SHP77 (cell line): ENCODE data around the gene ADAT3.

ENCODE experiments used
- DNase-seq, 2 experiments: peaks; one replicate each; lab custom pipeline; 2025; lab: John Stamatoyannopoulos, UW

ADAT3 gene

GRCh38 chr19:1912760-1913505, 7.7 kb downstream of the ADAT3 start:
- DNase-seq: no peak

DNA sequence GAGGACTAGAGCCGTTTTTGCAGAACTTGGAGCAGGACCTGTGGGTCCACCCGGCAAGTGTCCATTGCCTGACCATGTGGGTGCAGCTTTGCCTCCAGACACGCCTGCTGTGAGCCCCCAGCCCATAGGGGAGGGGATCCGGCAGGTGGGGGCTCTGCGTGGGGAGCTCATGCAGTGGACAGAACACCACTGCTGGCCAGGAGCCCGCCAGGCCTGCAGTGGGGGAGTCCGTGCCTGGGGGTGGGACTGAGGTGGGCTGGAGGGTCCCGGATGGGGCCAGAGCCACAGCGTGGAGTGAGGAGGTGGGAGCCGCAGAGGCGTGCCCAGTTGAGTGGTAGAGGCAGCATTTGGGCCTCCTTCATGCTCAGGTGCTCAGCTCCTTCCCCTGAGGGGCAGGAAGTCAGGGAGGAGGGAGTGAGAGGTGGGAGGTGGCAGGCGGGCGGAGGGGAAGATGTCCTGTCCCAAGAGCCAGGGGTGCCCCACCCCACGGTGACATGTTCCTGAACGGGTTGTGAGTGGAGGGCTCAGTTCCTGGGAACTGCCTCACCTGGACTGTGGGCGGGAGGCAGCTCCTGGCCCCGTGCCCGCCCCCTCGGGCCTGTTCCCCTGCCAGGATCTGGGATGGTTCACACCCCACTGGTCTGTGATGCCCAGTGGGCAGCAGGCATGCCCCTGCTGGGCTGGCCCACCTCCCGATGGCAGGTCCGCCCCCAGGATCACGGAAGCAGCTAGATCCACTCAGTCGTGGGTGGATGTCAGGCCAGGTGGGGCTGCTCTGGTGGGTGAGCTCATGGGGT, 8.8 kb downstream of the ADAT3 start:
- DNase-seq: no peak

DNA sequence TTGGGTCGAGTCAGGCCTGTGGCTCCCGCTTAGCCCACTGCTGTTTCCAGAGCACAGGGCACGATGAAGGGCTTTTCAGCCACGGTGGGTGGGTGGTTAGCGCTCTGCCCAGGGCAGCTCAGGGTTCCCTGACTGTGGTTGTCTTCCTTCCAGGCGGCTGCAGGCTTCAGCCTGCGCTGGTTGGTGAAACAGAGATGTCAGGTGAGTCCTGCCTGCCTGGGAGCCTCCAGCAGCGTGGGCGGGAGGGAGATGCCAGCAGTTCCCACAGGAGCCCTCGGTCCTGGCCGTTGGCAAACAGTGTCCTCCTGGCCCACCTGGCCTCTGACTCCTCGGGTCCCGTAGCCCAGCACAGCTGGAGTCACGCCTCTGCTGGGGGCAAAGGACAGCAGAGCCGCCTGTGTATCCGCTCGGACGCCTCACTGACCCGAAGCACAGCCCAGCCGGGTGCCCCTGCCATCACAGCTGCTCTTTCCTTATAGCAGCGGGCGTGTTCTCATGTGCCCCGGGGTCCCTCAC, 9.7 kb downstream of the ADAT3 start:
- DNase-seq: no peak

GRCh38 chr19:1917146-1917545, 11.9 kb downstream of the ADAT3 start:
- no peak for DNase-seq

- no peak for DNase-seq
These were observed 12.7 kb downstream of the ADAT3 start for GRCh38 chr19:1917926-1918325.

DNA sequence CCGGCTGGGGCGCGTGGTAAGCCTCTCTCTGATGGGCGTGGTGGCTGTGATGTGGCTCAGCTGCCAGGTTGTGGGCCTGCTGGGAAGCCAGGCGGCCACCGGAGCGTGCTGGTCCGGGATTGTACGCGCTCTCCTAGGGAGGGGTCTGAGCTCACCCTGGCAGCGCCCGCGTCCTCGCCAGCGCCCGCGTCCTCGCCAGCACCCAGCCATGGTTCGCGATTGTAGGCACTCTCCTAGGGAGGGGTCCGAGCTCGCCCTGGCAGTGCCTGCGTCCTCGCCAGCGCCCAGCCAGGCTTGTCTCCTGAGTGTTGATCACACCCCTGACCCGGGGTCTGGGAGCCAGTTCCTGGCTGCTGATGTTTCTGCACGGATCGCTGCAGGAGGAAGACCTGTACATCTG, 13.8 kb downstream of the ADAT3 start:
- no peak for DNase-seq

DNA sequence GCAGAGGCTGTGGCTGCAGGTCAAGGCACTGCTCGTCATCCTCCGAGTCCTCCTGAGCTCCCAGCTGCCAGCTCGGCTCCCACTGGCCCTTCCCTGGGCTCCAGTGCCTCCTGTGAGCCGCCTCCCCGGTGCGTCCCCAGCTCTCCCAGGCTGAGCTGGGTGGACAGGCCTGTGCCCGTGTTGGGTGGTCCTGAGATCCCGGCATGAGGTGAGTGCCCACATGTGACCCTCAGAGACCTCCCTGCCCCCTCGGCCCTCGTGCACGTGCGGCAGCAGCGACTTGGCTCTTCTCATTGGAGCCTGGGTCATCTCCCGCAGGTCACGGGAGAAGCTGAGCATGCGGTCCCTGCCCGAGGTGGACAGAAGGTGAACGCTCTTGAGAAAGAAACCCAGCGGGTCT, 15.4 kb downstream of the ADAT3 start:
- no peak for DNase-seq

- no peak for DNase-seq
These were observed 16.1 kb downstream of the ADAT3 start for GRCh38 chr19:1921326-1921725.

DNA sequence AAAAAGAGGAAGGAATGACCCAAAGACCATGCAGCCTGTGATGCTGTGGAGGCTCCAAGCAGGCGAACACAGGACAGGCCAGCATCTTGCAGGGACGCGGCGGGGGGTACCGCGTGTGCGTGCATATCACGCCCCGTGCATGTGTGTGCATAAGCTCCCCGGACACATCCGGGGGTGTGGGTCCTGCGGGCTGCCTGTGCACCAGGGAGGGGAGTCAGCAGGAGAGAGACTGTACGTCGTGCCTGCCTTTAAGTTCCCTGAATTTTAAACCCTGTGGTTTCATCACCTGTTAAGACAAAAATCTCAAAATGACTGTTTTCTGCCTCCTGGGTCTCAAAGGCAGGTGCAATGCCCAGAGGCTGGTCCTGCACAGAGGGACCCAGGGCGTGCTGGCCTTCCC, 16.6 kb downstream of the ADAT3 start:
- DNase-seq: no peak

DNA sequence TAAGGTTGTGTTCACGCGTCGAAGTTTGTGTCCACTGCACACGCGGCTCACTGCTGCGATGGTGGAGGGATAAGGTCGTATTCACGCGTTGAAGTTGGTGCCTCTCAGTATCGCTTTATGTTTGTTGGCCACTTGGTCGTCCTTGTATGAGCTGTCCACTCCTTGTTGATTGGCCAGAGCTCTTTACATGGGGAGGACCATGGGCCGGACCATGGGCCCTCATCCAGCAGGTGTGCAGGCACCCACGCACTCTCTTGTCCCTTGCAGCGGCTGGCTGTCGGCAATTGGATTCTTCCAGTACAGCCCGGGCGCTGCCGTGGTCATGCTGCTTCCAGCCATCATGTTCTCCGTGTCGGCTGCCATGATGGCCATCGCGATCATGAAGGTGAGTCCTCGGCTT, 17.6 kb downstream of the ADAT3 start:
- DNase-seq: no peak

- DNase-seq: no peak
These were observed 18.1 kb downstream of the ADAT3 start for GRCh38 chr19:1923319-1923718.

GRCh38 chr19:1924320-1924961, 19.2 kb downstream of the ADAT3 start:
- no peak for DNase-seq

DNA sequence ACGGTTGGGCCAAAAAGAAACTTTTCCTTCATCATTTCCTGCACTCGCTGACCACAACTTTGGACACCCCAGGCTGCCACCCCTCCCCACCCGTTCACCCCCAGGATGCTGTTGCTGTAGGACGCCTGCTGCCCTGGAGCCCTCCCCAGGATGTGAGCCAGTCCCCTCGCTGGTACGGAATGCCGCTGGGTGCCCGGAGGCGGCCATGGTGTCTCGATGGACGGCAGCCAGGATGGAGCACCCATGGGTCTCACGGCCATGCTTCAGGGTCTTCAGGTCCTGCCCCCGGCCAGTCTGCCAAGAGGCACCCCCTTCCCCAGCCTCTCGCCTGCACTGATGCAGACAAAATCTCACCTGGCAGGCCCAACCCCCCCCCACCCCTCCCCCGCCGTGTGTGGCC, 20.3 kb downstream of the ADAT3 start:
- DNase-seq: no peak

DNA sequence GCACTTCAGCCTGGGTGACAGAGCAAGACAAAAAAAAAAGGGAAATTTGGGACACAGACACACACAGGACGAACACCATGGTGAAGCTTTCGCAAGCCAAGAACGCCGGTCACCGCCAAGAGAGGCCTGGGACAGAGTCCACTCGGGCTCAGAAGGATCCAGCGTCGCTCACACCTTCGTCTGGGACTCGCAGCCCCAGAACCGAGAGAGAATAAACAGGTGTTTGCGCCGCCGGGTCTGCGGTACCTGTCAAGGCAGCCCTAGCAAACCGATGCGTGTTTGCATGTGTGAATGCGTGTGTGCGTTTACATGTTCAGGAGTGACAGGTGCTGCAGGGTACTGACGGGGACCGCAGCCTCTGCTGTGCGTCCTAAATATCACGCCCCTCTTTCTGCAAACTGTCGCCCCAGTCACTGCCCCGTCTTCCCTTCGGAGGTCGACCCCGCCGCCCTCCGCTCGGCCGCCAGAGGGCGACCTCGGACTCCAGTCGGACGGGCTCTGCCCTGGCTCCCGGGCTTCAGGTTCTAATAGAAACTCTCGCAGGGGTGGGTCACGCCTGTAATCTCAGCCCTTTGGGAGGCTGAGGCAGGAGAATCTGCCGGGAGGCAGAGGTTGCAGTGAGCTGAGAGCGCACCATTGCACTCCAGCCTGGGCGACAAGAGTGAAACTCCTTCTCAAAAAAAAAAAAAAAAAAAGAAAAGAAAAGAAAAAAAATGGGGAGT, 24.0 kb downstream of the ADAT3 start:
- DNase-seq: peak; percentile 59 to 77

DNA sequence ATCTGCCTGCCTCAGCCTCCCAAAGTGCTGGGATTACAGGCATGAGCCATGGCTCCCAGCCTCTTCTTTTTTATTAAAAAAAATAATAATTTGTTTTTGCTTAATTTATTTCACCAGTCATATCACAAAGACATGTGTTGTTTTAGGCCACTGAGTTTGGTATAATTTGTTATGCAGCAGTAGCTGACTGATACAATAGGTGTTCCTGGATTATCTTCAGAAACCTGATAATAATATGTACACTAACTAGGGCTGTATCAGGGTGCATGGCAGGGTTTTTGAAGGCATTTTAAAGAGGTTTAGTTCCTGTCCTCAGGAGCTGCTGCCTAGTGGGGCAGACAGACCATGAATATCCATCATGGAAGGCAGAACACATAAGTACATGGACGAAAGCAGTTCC, 26.2 kb downstream of the ADAT3 start:
- DNase-seq: no peak

DNA sequence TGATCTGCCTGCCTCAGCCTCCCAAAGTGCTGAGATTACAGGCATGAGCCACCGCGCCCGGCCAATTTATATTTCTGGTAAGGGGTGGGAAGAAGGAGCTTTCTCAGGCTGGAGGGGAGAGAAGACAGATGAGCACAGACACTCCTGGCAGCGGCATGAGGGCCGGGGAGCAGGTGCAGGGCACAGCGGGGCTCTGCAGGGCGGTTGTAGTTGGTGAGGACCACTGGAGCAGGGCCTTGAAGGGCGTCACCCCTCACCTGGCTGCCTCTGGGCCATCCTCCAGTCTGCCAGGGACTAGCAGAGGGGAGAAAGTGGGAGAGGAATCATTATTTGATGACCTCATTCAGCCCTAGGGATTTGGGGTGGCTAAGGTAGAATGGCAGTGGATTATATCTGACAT, 27.2 kb downstream of the ADAT3 start:
- DNase-seq: no peak

DNA sequence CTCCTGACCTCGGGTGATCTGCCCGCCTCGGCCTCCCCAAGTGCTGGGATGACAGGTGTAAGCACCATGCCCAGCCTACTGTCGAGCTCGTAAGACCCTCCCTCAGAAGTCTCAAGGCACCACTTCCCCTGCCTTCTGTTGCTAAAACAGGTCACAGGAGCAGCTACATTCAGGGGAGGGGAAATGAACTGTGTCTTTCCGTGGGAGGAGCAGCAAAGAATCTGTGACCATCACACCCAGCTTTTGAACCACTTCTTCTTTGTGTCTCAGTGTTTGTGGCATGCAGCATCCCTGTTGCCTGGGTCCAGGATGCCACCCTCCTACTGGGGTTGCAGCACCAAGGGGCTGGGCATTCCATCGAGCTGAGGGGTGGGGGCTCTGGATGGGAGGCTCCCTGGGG, 28.0 kb downstream of the ADAT3 start:
- no peak for DNase-seq

GRCh38 chr19:1933942-1934341, 28.7 kb downstream of the ADAT3 start:
- DNase-seq: no peak

- DNase-seq: peak; percentile 43 to 44
These were observed 30.4 kb downstream of the ADAT3 start for GRCh38 chr19:1935484-1936208.

DNA sequence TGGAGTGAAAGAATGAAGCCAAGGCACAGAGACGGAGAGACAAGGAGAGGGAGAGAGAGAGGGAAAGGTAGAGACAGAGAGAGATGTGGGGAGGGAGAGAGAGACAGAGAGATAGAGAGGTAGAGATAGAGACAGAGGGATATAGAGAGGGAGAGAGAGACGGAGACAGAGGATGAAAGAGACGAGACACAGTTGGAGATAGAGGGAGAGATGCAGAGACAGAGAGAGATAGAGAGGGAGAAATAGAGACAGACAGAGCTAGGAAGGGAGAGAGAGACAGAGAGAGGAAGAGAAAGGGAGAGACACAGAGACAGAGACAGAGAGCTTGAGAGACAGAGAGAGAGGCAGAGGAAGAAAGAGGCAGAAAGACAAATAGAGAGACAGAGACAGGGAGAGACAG, 31.2 kb downstream of the ADAT3 start:
- DNase-seq: no peak

DNA sequence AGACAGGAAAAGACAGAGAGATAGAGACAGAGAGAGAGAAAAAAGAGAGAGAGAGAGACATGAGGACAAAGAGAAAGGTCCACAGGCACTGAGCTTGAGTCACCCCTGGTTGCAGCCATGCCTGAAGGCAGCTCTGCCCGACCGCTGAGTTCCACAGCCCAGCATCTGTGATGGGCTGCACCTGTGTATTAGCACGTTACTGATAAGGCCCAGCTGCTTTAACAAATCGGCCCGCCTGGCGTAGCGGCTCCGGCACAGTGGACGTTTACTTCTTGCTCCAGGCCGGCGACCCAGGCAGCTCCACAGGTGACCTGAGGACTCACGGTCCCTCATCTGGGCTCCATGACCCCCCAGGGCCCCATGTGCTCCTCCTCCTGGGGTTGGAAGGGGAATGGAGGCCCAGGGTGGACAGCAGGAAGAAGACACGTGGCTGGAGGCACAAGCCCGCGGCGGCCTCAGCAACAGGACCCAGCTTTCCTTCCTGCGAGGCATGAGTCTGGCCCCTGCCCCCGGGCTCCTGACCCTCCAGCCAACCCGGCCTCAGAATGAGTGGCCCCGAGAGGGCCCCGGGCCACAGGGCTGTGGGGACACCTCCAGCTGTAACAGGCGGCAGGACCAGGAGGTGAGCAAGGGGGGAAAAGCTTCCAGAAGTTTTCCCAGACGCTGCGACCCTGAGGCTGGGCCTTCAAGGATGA, 31.9 kb downstream of the ADAT3 start:
- no peak for DNase-seq
